Fibroblast of pulmonary artery (primary cell): ENCODE measurements around the gene WDR38.

Experiments used
- DNase-seq: peaks from one replicate; pipeline ENCODE4 v3.0.0-alpha.2; 2010; ENCODE audit warnings: low read depth
- H3K4me3 ChIP-seq: replicated peaks from 2 replicates; pipeline ENCODE4 v1.5.1; 2011; ENCODE audit warnings: low read depth, mild to moderate bottlenecking, control low read depth, low read length, moderate library complexity
- TF ChIP-seq, protein P1 (sequence below): IDR thresholded peaks from 2 replicates; pipeline ENCODE4 v1.5.1; 2011; ENCODE audit warnings: mild to moderate bottlenecking, control low read depth, low read length, inconsistent platforms; ENCODE audit errors: missing control alignments

The WDR38 gene

DNA sequence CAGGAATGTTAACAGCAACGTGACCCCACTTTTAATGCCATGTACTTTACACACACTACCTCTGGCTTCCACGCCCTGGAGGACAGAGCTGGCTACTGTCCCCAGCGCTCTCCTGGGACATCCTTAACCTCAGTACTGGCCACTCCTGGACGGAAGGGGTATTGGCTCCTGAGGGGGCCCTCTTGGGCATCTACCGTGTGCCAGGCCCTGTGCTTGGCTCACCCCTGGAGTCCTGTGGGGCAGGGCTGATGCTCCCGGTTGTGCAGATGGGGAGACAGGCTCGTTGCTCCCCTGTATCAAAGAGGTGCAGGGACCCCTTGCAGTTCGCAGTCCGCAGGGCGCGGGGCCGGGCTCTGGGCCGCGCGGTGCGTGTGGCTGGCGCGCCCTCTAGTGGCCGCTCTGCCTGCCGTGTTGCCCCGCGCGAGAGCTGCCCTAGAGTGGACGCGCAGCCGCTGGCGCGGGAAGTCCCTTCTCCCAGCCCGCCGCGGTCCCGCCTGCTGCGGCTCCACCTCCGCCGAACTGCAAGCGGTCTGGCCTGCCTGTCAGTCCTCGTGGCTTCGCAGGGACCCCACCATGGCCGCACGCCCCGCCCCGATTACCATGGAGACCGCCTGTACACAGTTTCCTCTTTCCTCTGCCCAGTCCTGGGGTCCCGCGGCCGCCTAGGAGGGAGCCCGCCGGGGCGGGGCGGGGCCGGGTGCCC is at the start of gene WDR38:
TSS of gene WDR38 (plus strand) at position 632 of the 703 bp plus-strand sequence. CDS start 72 bp downstream, outside the sequence.
- TF ChIP-seq, protein P1, sequence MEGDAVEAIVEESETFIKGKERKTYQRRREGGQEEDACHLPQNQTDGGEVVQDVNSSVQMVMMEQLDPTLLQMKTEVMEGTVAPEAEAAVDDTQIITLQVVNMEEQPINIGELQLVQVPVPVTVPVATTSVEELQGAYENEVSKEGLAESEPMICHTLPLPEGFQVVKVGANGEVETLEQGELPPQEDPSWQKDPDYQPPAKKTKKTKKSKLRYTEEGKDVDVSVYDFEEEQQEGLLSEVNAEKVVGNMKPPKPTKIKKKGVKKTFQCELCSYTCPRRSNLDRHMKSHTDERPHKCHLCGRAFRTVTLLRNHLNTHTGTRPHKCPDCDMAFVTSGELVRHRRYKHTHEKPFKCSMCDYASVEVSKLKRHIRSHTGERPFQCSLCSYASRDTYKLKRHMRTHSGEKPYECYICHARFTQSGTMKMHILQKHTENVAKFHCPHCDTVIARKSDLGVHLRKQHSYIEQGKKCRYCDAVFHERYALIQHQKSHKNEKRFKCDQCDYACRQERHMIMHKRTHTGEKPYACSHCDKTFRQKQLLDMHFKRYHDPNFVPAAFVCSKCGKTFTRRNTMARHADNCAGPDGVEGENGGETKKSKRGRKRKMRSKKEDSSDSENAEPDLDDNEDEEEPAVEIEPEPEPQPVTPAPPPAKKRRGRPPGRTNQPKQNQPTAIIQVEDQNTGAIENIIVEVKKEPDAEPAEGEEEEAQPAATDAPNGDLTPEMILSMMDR = peak; percentile 73
- peak; percentile 67 for DNase-seq
- peak within 1 kb of the TSS; percentile 47 for H3K4me3 ChIP-seq

DNA sequence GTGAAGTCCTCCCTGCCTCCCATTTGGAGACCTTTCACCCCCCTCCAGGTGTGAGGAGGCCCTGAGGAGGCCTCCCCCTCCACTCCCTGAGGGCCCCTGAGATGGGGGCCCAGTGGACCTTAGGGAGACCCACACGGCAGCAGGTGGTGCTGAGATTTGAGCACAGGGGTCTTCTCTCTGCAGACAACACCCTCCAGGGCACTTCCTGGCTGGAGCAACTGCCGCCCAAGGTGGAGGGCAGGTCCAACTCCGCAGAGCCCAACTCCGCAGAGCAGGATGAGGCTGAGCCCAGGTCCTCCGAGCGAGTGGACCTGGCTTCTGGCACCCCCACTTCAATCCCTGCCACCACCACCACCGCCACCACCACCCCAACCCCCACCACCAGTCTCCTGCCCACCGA is 49.3 kb upstream of the WDR38 start:
- TF ChIP-seq, protein P1 = no peak
- no peak for DNase-seq
- no peak overlapping the region for H3K4me3 ChIP-seq

DNA sequence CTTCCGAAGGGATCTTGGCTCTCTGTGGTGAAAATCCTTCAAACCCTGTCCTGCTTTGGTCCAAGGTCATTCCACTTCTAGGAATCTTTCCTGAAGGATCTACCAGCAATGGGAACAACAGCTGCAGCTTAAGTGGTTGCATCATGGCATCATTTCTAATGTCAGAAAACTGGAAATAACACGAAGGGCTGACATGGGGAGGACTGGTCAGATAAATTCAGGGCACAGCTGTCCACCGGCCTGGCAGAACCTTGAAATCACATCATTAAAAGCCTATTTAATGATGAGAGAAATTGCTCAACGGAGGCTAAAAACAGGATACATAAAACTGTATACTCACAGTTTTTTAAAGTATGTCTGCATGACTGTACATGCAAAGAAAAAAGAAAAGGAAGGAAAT is 48.1 kb upstream of the WDR38 start:
- H3K4me3 ChIP-seq = no peak overlapping the region
- DNase-seq = no peak
- TF ChIP-seq, protein P1 = no peak

DNA sequence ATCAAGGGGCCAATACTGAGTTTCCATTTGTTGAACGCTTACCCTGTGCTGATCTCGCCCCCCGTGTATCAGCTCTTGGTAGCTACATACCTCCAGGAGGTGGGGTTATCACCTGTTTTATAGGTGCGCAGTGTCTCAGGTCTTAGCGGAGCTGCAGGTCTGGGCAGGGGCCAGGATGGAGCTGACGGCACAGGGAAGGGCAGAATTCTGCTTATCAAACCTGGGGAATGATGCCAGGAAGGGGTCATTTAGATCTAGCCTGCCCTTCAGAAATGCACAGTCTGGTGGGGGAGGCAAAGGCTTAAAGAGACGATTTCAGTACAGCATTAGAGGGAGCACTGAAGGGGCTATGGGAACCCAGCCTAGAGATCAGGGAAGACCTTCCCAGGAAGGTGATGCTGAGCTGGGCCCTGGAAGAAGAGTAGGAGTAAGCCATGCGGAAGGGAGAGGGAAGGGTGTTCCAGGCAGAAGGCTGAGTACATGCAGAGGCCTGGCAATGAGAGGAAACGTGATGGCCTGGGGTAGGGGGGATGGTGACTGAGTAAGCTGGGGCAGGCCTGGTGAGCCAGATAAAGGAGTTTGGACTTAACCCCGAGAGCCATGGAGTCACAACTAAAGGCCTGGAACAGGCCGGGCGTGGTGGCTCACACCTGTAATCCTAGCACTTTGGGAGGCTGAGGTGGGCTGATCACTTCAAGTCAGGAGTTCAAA is 44.9 kb upstream of the WDR38 start:
- DNase-seq = no peak
- TF ChIP-seq, protein P1 = no peak
- no peak overlapping the region for H3K4me3 ChIP-seq

GRCh38 chr9:124809211-124809610 is 44.0 kb upstream of the WDR38 start:
- DNase-seq = no peak
- no peak overlapping the region for H3K4me3 ChIP-seq
- TF ChIP-seq, protein P1 = no peak

DNA sequence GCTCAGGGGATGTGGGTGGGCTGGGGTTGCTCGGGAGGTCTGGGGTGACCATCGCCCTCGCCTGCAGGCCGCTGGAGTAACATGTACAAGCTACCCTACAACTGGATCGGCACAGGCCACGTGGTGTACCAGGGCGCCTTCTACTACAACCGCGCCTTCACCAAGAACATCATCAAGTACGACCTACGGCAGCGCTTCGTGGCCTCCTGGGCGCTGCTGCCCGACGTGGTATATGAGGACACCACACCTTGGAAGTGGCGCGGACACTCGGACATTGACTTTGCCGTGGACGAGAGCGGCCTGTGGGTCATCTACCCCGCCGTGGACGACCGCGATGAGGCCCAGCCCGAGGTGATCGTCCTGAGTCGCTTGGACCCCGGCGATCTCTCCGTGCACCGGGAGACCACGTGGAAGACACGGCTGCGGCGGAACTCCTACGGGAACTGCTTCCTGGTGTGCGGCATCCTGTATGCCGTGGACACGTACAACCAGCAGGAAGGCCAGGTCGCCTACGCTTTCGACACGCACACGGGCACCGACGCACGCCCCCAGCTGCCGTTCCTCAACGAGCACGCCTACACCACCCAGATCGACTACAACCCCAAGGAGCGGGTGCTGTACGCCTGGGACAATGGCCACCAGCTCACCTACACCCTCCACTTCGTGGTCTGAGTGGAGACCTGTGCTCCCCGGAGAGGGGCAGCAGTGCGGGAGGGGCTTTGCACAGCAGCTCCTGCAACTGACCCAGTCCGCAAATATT is 43.3 kb upstream of the WDR38 start:
- H3K4me3 ChIP-seq = no peak overlapping the region
- DNase-seq = no peak
- TF ChIP-seq, protein P1 = no peak
